HepG2 (cell line): ENCODE measurements around the gene RPS6KA2. TPM values are rescaled to one million over a fixed set of nuclear protein-coding genes. Genes with fewer than 3 reads are reported as not detected.
A peak's percentile ranks its signal among the peaks of the same experiment; 100 is the strongest.

Experiments used
- CAMTA2 ChIP-seq: sonication (generic); formaldehyde crosslinking; IDR thresholded peaks from 2 replicates; pipeline ENCODE4 v1.4.0; 2020; ENCODE audit warnings: mild to moderate bottlenecking, missing genetic modification reagents, borderline replicate concordance
- CHCHD3 ChIP-seq: sonication (generic); formaldehyde crosslinking; IDR thresholded peaks from 2 replicates; pipeline ENCODE4 v1.8.0; 2022; ENCODE audit warnings: mild to moderate bottlenecking, missing genetic modification reagents, moderate library complexity
- DPF2 ChIP-seq: sonication (generic); formaldehyde crosslinking; IDR thresholded peaks from 2 replicates; pipeline ENCODE4 v1.4.0; 2020; ENCODE audit warnings: mild to moderate bottlenecking, low read depth, missing genetic modification reagents, borderline replicate concordance
- GATAD1 ChIP-seq: IDR thresholded peaks from 2 replicates; pipeline ENCODE4 v1.6.1; 2016; ENCODE audit warnings: missing genetic modification reagents, missing compliant biosample characterization
- IKZF4 ChIP-seq: sonication (generic); formaldehyde crosslinking; IDR thresholded peaks from 2 replicates; pipeline ENCODE4 v1.5.1; 2020; ENCODE audit warnings: borderline replicate concordance, mild to moderate bottlenecking, low read depth, missing genetic modification reagents; ENCODE audit errors: not compliant biosample characterization
- KDM2A ChIP-seq: sonication (generic); formaldehyde crosslinking; IDR thresholded peaks from 2 replicates; pipeline ENCODE4 v1.4.0; 2020; ENCODE audit warnings: low read depth, missing genetic modification reagents, borderline replicate concordance
- KDM6A ChIP-seq: IDR thresholded peaks from 2 replicates; pipeline ENCODE4 v1.6.1; 2016; ENCODE audit warnings: low read depth
- MATR3 ChIP-seq: sonication (generic); formaldehyde crosslinking; IDR thresholded peaks from 2 replicates; pipeline ENCODE4 v1.4.0; 2020; ENCODE audit warnings: missing genetic modification reagents
- MZF1 ChIP-seq: sonication (generic); formaldehyde crosslinking; IDR thresholded peaks from 2 replicates; pipeline ENCODE4 v1.8.1; 2023; ENCODE audit warnings: mild to moderate bottlenecking, missing genetic modification reagents, borderline replicate concordance
- NKX3-1 ChIP-seq: sonication (generic); formaldehyde crosslinking; IDR thresholded peaks from 2 replicates; pipeline ENCODE4 v1.5.0; 2020; ENCODE audit warnings: missing genetic modification reagents
- RBAK ChIP-seq: sonication (generic); formaldehyde crosslinking; IDR thresholded peaks from 2 replicates; pipeline ENCODE4 v1.5.1; 2020; ENCODE audit warnings: mild to moderate bottlenecking, missing genetic modification reagents
- RXRA ChIP-seq: sonication (generic); formaldehyde crosslinking; IDR thresholded peaks from 2 replicates; pipeline ENCODE4 v1.5.1; 2020; ENCODE audit warnings: missing genetic modification reagents
- STAG1 ChIP-seq: sonication (generic); formaldehyde crosslinking; IDR thresholded peaks from 2 replicates; pipeline ENCODE4 v1.4.0; 2020; ENCODE audit warnings: missing genetic modification reagents
- ZBTB26 ChIP-seq: IDR thresholded peaks from 2 replicates; pipeline ENCODE4 v1.6.1; 2016; ENCODE audit warnings: missing compliant biosample characterization, missing genetic modification reagents, borderline replicate concordance
- ZNF235 ChIP-seq: sonication (generic); formaldehyde crosslinking; IDR thresholded peaks from 2 replicates; pipeline ENCODE4 v1.8.1; 2023; ENCODE audit warnings: mild to moderate bottlenecking, missing genetic modification reagents, borderline replicate concordance
- ZNF3 ChIP-seq: IDR thresholded peaks from 2 replicates; pipeline ENCODE4 v1.7.0; 2017; ENCODE audit warnings: inconsistent platforms
- ZNF33A ChIP-seq: sonication (generic); formaldehyde crosslinking; IDR thresholded peaks from 2 replicates; pipeline ENCODE4 v1.5.1; 2020; ENCODE audit warnings: missing genetic modification reagents, mild to moderate bottlenecking, moderate library complexity, borderline replicate concordance
- ZNF510 ChIP-seq: sonication (generic); formaldehyde crosslinking; IDR thresholded peaks from 2 replicates; pipeline ENCODE4 v1.4.0; 2020; ENCODE audit warnings: low read depth, mild to moderate bottlenecking, missing genetic modification reagents
- ZNF775 ChIP-seq: sonication (generic); formaldehyde crosslinking; IDR thresholded peaks from 2 replicates; pipeline ENCODE4 v1.4.0; 2020; ENCODE audit warnings: missing genetic modification reagents, mild to moderate bottlenecking, moderate library complexity, borderline replicate concordance
- ZSCAN30 ChIP-seq: sonication (generic); formaldehyde crosslinking; IDR thresholded peaks from 2 replicates; pipeline ENCODE4 v1.5.0; 2020; ENCODE audit warnings: mild to moderate bottlenecking, missing genetic modification reagents
- polyA plus RNA-seq, 8 experiments: library from polyadenylated mRNA; depleted of rRNA in 3 of 8; stranded (reverse) in 7 of 8; unstranded in 1 of 8; fragments of >200 nt; fragmentation: Illumina TruSeq in 4 of 8; extraction: Trizol in 4 of 8; gene quantifications; 2 replicates each; pipeline versions ENCODE4 v1.2.1 to v1.2.3, GENCODE V29; 2011 to 2016; ENCODE audit warnings: low read depth in 4 of 8, missing spikeins in 1 of 8, mixed read lengths in 1 of 8; ENCODE audit not compliant: insufficient read depth in 1 of 8
- total RNA-seq, 5 experiments: library from RNA; depleted of rRNA; stranded (reverse); fragments of >200 nt; fragmentation: Illumina TruSeq; extraction: Trizol; gene quantifications; 2 replicates each; pipeline ENCODE4 v1.2.3, GENCODE V29; 2016; ENCODE audit warnings: low read depth in 1 of 5
- TF ChIP-seq, protein P1 (sequence below): sonication (generic); formaldehyde crosslinking; IDR thresholded peaks from 2 replicates; pipeline ENCODE4 v1.5.0; 2020; ENCODE audit warnings: missing genetic modification reagents
- TF ChIP-seq, protein P2 (sequence below): sonication (generic); formaldehyde crosslinking; IDR thresholded peaks from 2 replicates; pipeline ENCODE4 v1.5.1; 2020; ENCODE audit warnings: mild to moderate bottlenecking, missing genetic modification reagents, borderline replicate concordance

Gene RPS6KA2
- total and polyA plus RNA-seq, 2 of the 13 experiments (the other 11 are each of a cell fraction or from before 2014, with no cell fraction given): 0.22 to 0.38 TPM

GRCh38 chr6:166382933-166383801 lies 243.9 kb downstream of the RPS6KA2 start, which contains the start of gene MPC1 (continued):
- TF ChIP-seq KDM2A (CRISPR knock-in tag) (peak; percentile 72; the same call in 1 of the 2 replicates), ZNF235 (CRISPR knock-in tag) (peak; percentile 28; the same call in 1 of the 2 replicates), NKX3-1 (CRISPR knock-in tag) (peak; percentile 79), GATAD1 (CRISPR knock-in tag) (peak; percentile 89), KDM6A (CRISPR knock-in tag) (no peak), STAG1 (CRISPR knock-in tag) (no peak; the same call in 1 of the 2 replicates), ZSCAN30 (CRISPR knock-in tag) (0 out of 2 replicates have a peak, but pooled peaks have one; percentile 7), ZBTB26 (CRISPR knock-in tag) (peak; percentile 55; the same call in 1 of the 2 replicates), IKZF4 (CRISPR knock-in tag) (peak; percentile 84), CAMTA2 (CRISPR knock-in tag) (no peak; the same call in 1 of the 2 replicates), ZNF33A (CRISPR knock-in tag) (no peak), ZNF510 (CRISPR knock-in tag) (no peak), CHCHD3 (CRISPR knock-in tag) (peak; percentile 95), ZNF3 (CRISPR knock-in tag) (no peak), ZNF775 (CRISPR knock-in tag) (no peak), MATR3 (CRISPR knock-in tag) (no peak), RXRA (CRISPR knock-in tag) (no peak; the same call in 1 of the 2 replicates), MZF1 (no peak), DPF2 (CRISPR knock-in tag) (no peak), RBAK (no peak)
- TF ChIP-seq, protein P1, sequence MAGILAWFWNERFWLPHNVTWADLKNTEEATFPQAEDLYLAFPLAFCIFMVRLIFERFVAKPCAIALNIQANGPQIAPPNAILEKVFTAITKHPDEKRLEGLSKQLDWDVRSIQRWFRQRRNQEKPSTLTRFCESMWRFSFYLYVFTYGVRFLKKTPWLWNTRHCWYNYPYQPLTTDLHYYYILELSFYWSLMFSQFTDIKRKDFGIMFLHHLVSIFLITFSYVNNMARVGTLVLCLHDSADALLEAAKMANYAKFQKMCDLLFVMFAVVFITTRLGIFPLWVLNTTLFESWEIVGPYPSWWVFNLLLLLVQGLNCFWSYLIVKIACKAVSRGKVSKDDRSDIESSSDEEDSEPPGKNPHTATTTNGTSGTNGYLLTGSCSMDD (CRISPR knock-in tag): no peak; the same call in 1 of the 2 replicates
- TF ChIP-seq, protein P2, sequence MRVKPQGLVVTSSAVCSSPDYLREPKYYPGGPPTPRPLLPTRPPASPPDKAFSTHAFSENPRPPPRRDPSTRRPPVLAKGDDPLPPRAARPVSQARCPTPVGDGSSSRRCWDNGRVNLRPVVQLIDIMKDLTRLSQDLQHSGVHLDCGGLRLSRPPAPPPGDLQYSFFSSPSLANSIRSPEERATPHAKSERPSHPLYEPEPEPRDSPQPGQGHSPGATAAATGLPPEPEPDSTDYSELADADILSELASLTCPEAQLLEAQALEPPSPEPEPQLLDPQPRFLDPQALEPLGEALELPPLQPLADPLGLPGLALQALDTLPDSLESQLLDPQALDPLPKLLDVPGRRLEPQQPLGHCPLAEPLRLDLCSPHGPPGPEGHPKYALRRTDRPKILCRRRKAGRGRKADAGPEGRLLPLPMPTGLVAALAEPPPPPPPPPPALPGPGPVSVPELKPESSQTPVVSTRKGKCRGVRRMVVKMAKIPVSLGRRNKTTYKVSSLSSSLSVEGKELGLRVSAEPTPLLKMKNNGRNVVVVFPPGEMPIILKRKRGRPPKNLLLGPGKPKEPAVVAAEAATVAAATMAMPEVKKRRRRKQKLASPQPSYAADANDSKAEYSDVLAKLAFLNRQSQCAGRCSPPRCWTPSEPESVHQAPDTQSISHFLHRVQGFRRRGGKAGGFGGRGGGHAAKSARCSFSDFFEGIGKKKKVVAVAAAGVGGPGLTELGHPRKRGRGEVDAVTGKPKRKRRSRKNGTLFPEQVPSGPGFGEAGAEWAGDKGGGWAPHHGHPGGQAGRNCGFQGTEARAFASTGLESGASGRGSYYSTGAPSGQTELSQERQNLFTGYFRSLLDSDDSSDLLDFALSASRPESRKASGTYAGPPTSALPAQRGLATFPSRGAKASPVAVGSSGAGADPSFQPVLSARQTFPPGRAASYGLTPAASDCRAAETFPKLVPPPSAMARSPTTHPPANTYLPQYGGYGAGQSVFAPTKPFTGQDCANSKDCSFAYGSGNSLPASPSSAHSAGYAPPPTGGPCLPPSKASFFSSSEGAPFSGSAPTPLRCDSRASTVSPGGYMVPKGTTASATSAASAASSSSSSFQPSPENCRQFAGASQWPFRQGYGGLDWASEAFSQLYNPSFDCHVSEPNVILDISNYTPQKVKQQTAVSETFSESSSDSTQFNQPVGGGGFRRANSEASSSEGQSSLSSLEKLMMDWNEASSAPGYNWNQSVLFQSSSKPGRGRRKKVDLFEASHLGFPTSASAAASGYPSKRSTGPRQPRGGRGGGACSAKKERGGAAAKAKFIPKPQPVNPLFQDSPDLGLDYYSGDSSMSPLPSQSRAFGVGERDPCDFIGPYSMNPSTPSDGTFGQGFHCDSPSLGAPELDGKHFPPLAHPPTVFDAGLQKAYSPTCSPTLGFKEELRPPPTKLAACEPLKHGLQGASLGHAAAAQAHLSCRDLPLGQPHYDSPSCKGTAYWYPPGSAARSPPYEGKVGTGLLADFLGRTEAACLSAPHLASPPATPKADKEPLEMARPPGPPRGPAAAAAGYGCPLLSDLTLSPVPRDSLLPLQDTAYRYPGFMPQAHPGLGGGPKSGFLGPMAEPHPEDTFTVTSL (CRISPR knock-in tag): 0 out of 2 replicates have a peak, but pooled peaks have one; percentile 51
